G401.6 (cell line): ENCODE data around the gene SH2D3C.
"Not testable (repeated sequence)": the region's sequence is repeated elsewhere in the genome, so short reads cannot be mapped to it uniquely, and the experiment has no call there.

Experiments
- FAIRE-seq: peaks from 2 replicates; lab custom pipeline; 2012; peaks lifted over from hg19 to GRCh38; lab: Jason Lieb, UNC

Gene SH2D3C

GRCh38 chr9:127785023-127785932, 6.8 kb upstream of the SH2D3C start:
- no peak for FAIRE-seq

GRCh38 chr9:127783111-127784008, 4.9 kb upstream of the SH2D3C start:
- no peak for FAIRE-seq

GRCh38 chr9:127781806-127782205, 3.3 kb upstream of the SH2D3C start:
- no peak for FAIRE-seq

GRCh38 chr9:127780909-127781308, 2.4 kb upstream of the SH2D3C start:
- FAIRE-seq = not testable (repeated sequence)

GRCh38 chr9:127780126-127780885, 1.8 kb upstream of the SH2D3C start:
- no peak for FAIRE-seq

GRCh38 chr9:127779136-127779981, 893 bp upstream of the SH2D3C start:
- FAIRE-seq = no peak

- FAIRE-seq = no peak
Observed at GRCh38 chr9:127777368-127777980, 992 bp downstream of the SH2D3C start.

GRCh38 chr9:127776924-127777289, 1.6 kb downstream of the SH2D3C start:
- no peak for FAIRE-seq

GRCh38 chr9:127776195-127776923, 2.1 kb downstream of the SH2D3C start:
- FAIRE-seq = no peak

- no peak for FAIRE-seq
Observed at GRCh38 chr9:127773981-127774380, 4.5 kb downstream of the SH2D3C start.

- no peak for FAIRE-seq
Observed at GRCh38 chr9:127773272-127773671, 5.2 kb downstream of the SH2D3C start.

- FAIRE-seq = no peak
Observed at GRCh38 chr9:127772603-127773002, 5.9 kb downstream of the SH2D3C start.

GRCh38 chr9:127771570-127772189, 6.8 kb downstream of the SH2D3C start:
- no peak for FAIRE-seq

- FAIRE-seq = peak; percentile 96
Observed at GRCh38 chr9:127770905-127771569, 7.4 kb downstream of the SH2D3C start.

- FAIRE-seq = no peak
Observed at GRCh38 chr9:127770583-127770904, 7.9 kb downstream of the SH2D3C start.

GRCh38 chr9:127769929-127770582, 8.4 kb downstream of the SH2D3C start:
- FAIRE-seq = no peak

GRCh38 chr9:127769101-127769500, 9.4 kb downstream of the SH2D3C start:
- no peak for FAIRE-seq

GRCh38 chr9:127768698-127769097, 9.8 kb downstream of the SH2D3C start:
- FAIRE-seq = no peak

GRCh38 chr9:127767909-127768331, 10.5 kb downstream of the SH2D3C start:
- FAIRE-seq = no peak
